Measurements from ENCODE around the gene ITGAL. TPM values are rescaled to one million over a fixed set of nuclear protein-coding genes. Genes with fewer than 3 reads are reported as not detected.

The ITGAL gene
- total RNA-seq, 1 experiment from 2014 or later = not detected

DNA sequence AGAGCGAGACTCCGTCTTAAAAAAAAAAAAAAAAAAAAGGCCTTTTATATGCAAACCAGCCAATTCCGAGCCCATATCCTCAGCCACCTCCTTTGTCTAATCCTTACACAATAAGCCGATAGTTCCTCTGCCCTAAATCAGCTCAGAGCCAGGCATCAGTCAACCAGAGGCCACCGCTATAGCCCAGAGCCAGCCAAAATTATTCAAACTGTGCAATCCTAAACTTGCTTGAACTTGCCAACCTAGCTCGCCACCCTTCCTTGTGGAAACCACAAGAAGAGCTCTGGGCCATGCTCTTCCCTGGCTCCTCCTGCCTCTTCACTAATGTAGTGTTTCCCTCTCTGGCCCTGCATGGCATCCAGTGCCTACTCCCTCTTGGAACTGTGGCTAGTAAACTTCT is 17.7 kb downstream of the ITGAL start:
- Histone ChIP-seq H2BK20ac (ENCODE audit: low read depth, low read length, poor library complexity, severe bottlenecking) (no peak overlapping the region), H3K14ac (ENCODE audit: insufficient read depth, low read length) (peak overlapping the region; percentile 73; the same call in 1 of the 2 replicates), H3K79me2 (ENCODE audit: insufficient read depth, low read length) (no peaks in the 10 kb centered on the region), H3K23ac (ENCODE audit: insufficient read length, low read depth, low read length) (no peak overlapping the region), H2BK120ac (ENCODE audit: low read depth, low read length, poor library complexity, severe bottlenecking) (no peak overlapping the region), H3K27me3 (ENCODE audit: insufficient read depth, low read length) (no peaks in the 10 kb centered on the region), H3K23me2 (ENCODE audit: insufficient read length, low read depth, low read length, poor library complexity, severe bottlenecking) (no peaks in the 10 kb centered on the region), H3K27ac (ENCODE audit: insufficient read length, low read depth, low read length) (no peak overlapping the region), H2BK12ac (ENCODE audit: insufficient read length, low read depth, low read length) (no peak overlapping the region), H4K8ac (replicated peaks; ENCODE audit: insufficient read length, low read depth, low read length) (no peak overlapping the region), H2AFZ (ENCODE audit: low read length) (no peak overlapping the region), H4K5ac (ENCODE audit: insufficient read length, low read depth, low read length) (no peak overlapping the region), H3K56ac (ENCODE audit: insufficient read length, low read depth, low read length) (no peak overlapping the region), H3K4ac (ENCODE audit: low read depth, low read length) (no peak overlapping the region), H2AK5ac (ENCODE audit: insufficient read length, low read length) (no peak overlapping the region), H3K4me2 (ENCODE audit: insufficient read depth, insufficient read length, low read length) (no peak overlapping the region), H3T11ph (ENCODE audit: low read length) (no peak overlapping the region), H3K9ac (ENCODE audit: extremely low read depth, insufficient read length, low read length) (no peak overlapping the region), H3K4me1 (ENCODE audit: insufficient read depth, low read length) (no peaks in the 10 kb centered on the region; the same call in 1 of the 2 replicates), H3K18ac (ENCODE audit: insufficient read length, low read depth, low read length) (no peak overlapping the region), H3K9me3 (ENCODE audit: control insufficient read depth, low read depth, low read length) (no peaks in the 10 kb centered on the region), H4K20me1 (ENCODE audit: control insufficient read depth, insufficient read depth, insufficient read length) (no peaks in the 10 kb centered on the region), H3K79me1 (ENCODE audit: insufficient read depth, low read depth, low read length, poor library complexity, severe bottlenecking) (no peaks in the 10 kb centered on the region), H2BK5ac (ENCODE audit: insufficient read length, low read length) (no peak overlapping the region), H2BK15ac (ENCODE audit: low read depth, low read length) (no peak overlapping the region), H4K91ac (ENCODE audit: insufficient read length, low read depth, low read length) (no peak overlapping the region)
- DNase-seq = no peak
- no peaks in the 10 kb centered on the region for H3K36me3 Mint-ChIP-seq (ENCODE audit: insufficient read depth in 1 of 3, low read depth in 3 of 3)
- TF ChIP-seq, protein P1, sequence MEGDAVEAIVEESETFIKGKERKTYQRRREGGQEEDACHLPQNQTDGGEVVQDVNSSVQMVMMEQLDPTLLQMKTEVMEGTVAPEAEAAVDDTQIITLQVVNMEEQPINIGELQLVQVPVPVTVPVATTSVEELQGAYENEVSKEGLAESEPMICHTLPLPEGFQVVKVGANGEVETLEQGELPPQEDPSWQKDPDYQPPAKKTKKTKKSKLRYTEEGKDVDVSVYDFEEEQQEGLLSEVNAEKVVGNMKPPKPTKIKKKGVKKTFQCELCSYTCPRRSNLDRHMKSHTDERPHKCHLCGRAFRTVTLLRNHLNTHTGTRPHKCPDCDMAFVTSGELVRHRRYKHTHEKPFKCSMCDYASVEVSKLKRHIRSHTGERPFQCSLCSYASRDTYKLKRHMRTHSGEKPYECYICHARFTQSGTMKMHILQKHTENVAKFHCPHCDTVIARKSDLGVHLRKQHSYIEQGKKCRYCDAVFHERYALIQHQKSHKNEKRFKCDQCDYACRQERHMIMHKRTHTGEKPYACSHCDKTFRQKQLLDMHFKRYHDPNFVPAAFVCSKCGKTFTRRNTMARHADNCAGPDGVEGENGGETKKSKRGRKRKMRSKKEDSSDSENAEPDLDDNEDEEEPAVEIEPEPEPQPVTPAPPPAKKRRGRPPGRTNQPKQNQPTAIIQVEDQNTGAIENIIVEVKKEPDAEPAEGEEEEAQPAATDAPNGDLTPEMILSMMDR (conservative IDR thresholded peaks at IDR 0.05) = no peak
- peaks cover 16% of the 10 kb centered on the region for H3K27me3 Mint-ChIP-seq (ENCODE audit: low read depth)
- H3K9me3 Mint-ChIP-seq = no peaks in the 10 kb centered on the region; a peak in 3 of 5 replicates
- no peak overlapping the region for H3K27ac Mint-ChIP-seq
- H3K4me3 Mint-ChIP-seq = no peak overlapping the region
- H3K4me1 Mint-ChIP-seq = peaks cover 14 to 24% of the 10 kb centered on the region in 2 experiments
- no CpG with 5 or more reads among the region's 6 CpGs for WGBS (ENCODE audit: extremely low coverage, insufficient read length, low lambda C conversion rate)

Data from H9 (cell line).